Activated CD4-positive, alpha-beta T cell treated with anti-CD3 and anti-CD28 coated beads, Interleukin-2, amount 50 U/mL, for 48 hours (primary cell): ENCODE data around the gene TPSAB1.
"Not testable (repeated sequence)": the region's sequence is repeated elsewhere in the genome, so short reads cannot be mapped to it uniquely, and the experiment has no call there.

Source experiments
- DNase-seq, 2 experiments: peaks; one replicate each; pipeline ENCODE4 v3.0.0-alpha.2; 2020

The TPSAB1 gene

GRCh38 chr16:1240436-1240835 is at the start of gene TPSAB1:
TPSAB1 (plus strand) TSS chr16:1240705; CDS start chr16:1240939, 234 bp downstream.
- DNase-seq = not testable (repeated sequence)

GRCh38 chr16:1190789-1191188 is 49.7 kb upstream of the TPSAB1 start:
- not testable (repeated sequence) for DNase-seq

GRCh38 chr16:1192384-1193073 is 48.0 kb upstream of the TPSAB1 start:
- DNase-seq = no peak

- DNase-seq = no peak
These were observed 47.2 kb upstream of the TPSAB1 start for GRCh38 chr16:1193143-1193824.

GRCh38 chr16:1193825-1194581 is 46.5 kb upstream of the TPSAB1 start:
- DNase-seq = no peak

- DNase-seq = peak in 1 of 2 experiments; percentile 7
These were observed 45.7 kb upstream of the TPSAB1 start for GRCh38 chr16:1194665-1195392.

- no peak for DNase-seq
These were observed 45.2 kb upstream of the TPSAB1 start for GRCh38 chr16:1195393-1195666.

- DNase-seq = no peak
These were observed 44.0 kb upstream of the TPSAB1 start for GRCh38 chr16:1196494-1196893.

GRCh38 chr16:1197237-1197866 is 43.2 kb upstream of the TPSAB1 start:
- DNase-seq = no peak

- no peak for DNase-seq
These were observed 42.3 kb upstream of the TPSAB1 start for GRCh38 chr16:1198194-1198593.

- not testable (repeated sequence) for DNase-seq
These were observed 41.7 kb upstream of the TPSAB1 start for GRCh38 chr16:1198671-1199346.

GRCh38 chr16:1199347-1200013 is 41.0 kb upstream of the TPSAB1 start:
- DNase-seq = no peak

- DNase-seq = no peak
These were observed 40.4 kb upstream of the TPSAB1 start for GRCh38 chr16:1200014-1200627.

GRCh38 chr16:1201444-1201843 is 39.1 kb upstream of the TPSAB1 start:
- DNase-seq = no peak

GRCh38 chr16:1202274-1202673 is 38.2 kb upstream of the TPSAB1 start:
- DNase-seq = no peak

GRCh38 chr16:1204933-1205332 is 35.6 kb upstream of the TPSAB1 start:
- no peak for DNase-seq

- DNase-seq = no peak
These were observed 34.2 kb upstream of the TPSAB1 start for GRCh38 chr16:1206326-1206725.

GRCh38 chr16:1206786-1207185 is 33.7 kb upstream of the TPSAB1 start:
- no peak for DNase-seq

- peak in 1 of 2 experiments; percentile 13 for DNase-seq
These were observed 32.2 kb upstream of the TPSAB1 start for GRCh38 chr16:1208239-1208830.

- DNase-seq = no peak
These were observed 31.4 kb upstream of the TPSAB1 start for GRCh38 chr16:1209081-1209480.

GRCh38 chr16:1210461-1210860 is 30.0 kb upstream of the TPSAB1 start:
- no peak for DNase-seq
